Left lung (tissue), 10 donors: ENCODE data around the gene HINT1. TPM values are rescaled to one million over a fixed set of nuclear protein-coding genes. Genes with fewer than 3 reads are reported as not detected.

ENCODE experiments used
- ATAC-seq: fragments of 200-7000 bp; cut with Tn5 transposase; one replicate; pipeline ENCODE4 v1.9.1; 2020; ENCODE audit warnings: moderate library complexity
- DNase-seq, 4 donors: peaks; one replicate each; pipeline ENCODE4 v3.0.0-alpha.2; 2013 to 2020
- H3K27ac ChIP-seq, 2 donors: fragments of 200-600 bp; sonication (generic) in 1 of 2; one replicate each; pipeline versions ENCODE4 v1.5.0 to v1.8.0; 2020 to 2021
- H3K27me3 ChIP-seq, 2 donors: fragments of 200-600 bp; sonication (generic) in 1 of 2; one replicate each; pipeline versions ENCODE4 v1.5.0 to v1.8.0; 2020 to 2021
- H3K36me3 ChIP-seq, 2 donors: fragments of 200-600 bp; sonication (generic) in 1 of 2; one replicate each; pipeline versions ENCODE4 v1.5.0 to v1.8.0; 2020 to 2021
- H3K4me1 ChIP-seq, 2 donors: fragments of 200-600 bp; one replicate each; pipeline ENCODE4 v1.8.0; 2021
- H3K4me3 ChIP-seq, 2 donors: fragments of 200-600 bp; sonication (generic) in 1 of 2; one replicate each; pipeline versions ENCODE4 v1.5.0 to v1.8.0; 2020 to 2021; ENCODE audit warnings: mild to moderate bottlenecking in 1 of 2
- H3K9me3 ChIP-seq, 2 donors: fragments of 200-600 bp; sonication (generic) in 1 of 2; one replicate each; pipeline versions ENCODE4 v1.5.0 to v1.8.0; 2020 to 2021
- CTCF ChIP-seq, 2 donors: fragments of 200-600 bp; sonication (generic) in 1 of 2; IDR thresholded peaks; one replicate each; pipeline versions ENCODE4 v1.5.0 to v1.8.0; 2021; ENCODE audit warnings: antibody characterized with exemption in 2 of 2
- intact Hi-C, 2 donors: fragments of 100-400 bp; cut with DNase I; formaldehyde crosslinking; loops; one replicate each; pipeline versions ENCODE4 v1.11.2 to v1.14.2; 2022
- polyA plus RNA-seq, 6 donors: library from polyadenylated mRNA; unstranded; fragments of 120-200 nt; gene quantifications; one replicate each; pipeline ENCODE4 v1.2.1, GENCODE V29; 2013; ENCODE audit not compliant: insufficient read length in 6 of 6
- total RNA-seq, 2 donors: library from RNA; stranded (reverse); fragmentation: NEBNext Ultra II Directional; extraction: Animal tissue kit (Norgen Biotek cat#: 25700); gene quantifications; one replicate each; pipeline ENCODE4 v1.2.1, GENCODE V29; 2021
- donor health status: DM: no; HTN: yes; CAD: no.
- donor health status: DM: no; HTN: no; CAD: no.

The HINT1 gene
- total and polyA plus RNA-seq, 8 donors = 168 to 298 (median 278) TPM

GRCh38 chr5:131160134-131160533, 4.9 kb downstream of the HINT1 start:
- intact Hi-C loops = no loop called here
- no peaks in the 10 kb centered on the region for H3K27me3 ChIP-seq
- no peak overlapping the region for H3K27ac ChIP-seq
- H3K4me1 ChIP-seq = peaks cover 11 to 23% of the 10 kb centered on the region in 2 donors
- no peak for TF ChIP-seq CTCF (IDR thresholded peaks at IDR 0.05)
- H3K4me3 ChIP-seq = no peak overlapping the region
- ATAC-seq (no peak), DNase-seq (no peak)
- H3K36me3 ChIP-seq = peaks cover 0 to 58% of the 10 kb centered on the region in 2 donors
- H3K9me3 ChIP-seq = no peaks in the 10 kb centered on the region

- intact Hi-C loops = no loop called here
- Histone ChIP-seq H3K4me3 (no peak overlapping the region), H3K27me3 (no peaks in the 10 kb centered on the region), H3K4me1 (no peaks in the 10 kb centered on the region), H3K27ac (no peak overlapping the region), H3K9me3 (no peaks in the 10 kb centered on the region), H3K36me3 (peaks cover 0 to 53% of the 10 kb centered on the region in 2 donors)
- no peak for ATAC-seq
- DNase-seq = no peak
- TF ChIP-seq CTCF (IDR thresholded peaks at IDR 0.05) = no peak
Measured at GRCh38 chr5:131156957-131157356, 8.1 kb downstream of the HINT1 start.

GRCh38 chr5:131156385-131156784, 8.7 kb downstream of the HINT1 start:
- no peak for ATAC-seq
- Histone ChIP-seq H3K36me3 (peaks cover 0 to 47% of the 10 kb centered on the region in 2 donors), H3K4me1 (no peaks in the 10 kb centered on the region), H3K27ac (no peak overlapping the region), H3K4me3 (no peak overlapping the region), H3K27me3 (no peaks in the 10 kb centered on the region), H3K9me3 (no peaks in the 10 kb centered on the region)
- TF ChIP-seq CTCF (IDR thresholded peaks at IDR 0.05) = no peak
- intact Hi-C loops = no loop called here
- DNase-seq = no peak

- intact Hi-C loops = no loop called here
- Histone ChIP-seq H3K27me3 (no peaks in the 10 kb centered on the region), H3K36me3 (no peaks in the 10 kb centered on the region), H3K9me3 (no peaks in the 10 kb centered on the region), H3K27ac (no peak overlapping the region), H3K4me1 (no peaks in the 10 kb centered on the region), H3K4me3 (no peak overlapping the region)
- no peak for TF ChIP-seq CTCF (IDR thresholded peaks at IDR 0.05)
- DNase-seq (no peak), ATAC-seq (no peak)
Measured at GRCh38 chr5:131151216-131151615, 13.8 kb downstream of the HINT1 start.

- no peaks in the 10 kb centered on the region for H3K36me3 ChIP-seq
- H3K9me3 ChIP-seq = no peaks in the 10 kb centered on the region
- intact Hi-C loops = no loop called here
- ATAC-seq (no peak), DNase-seq (no peak)
- H3K4me1 ChIP-seq = no peaks in the 10 kb centered on the region
- no peak overlapping the region for H3K4me3 ChIP-seq
- TF ChIP-seq CTCF (IDR thresholded peaks at IDR 0.05) = no peak
- no peak overlapping the region for H3K27ac ChIP-seq
- no peaks in the 10 kb centered on the region for H3K27me3 ChIP-seq
Measured at GRCh38 chr5:131150408-131150807, 14.6 kb downstream of the HINT1 start.
